Immature natural killer cell (primary cell): ENCODE results near the gene ADK. TPM values are rescaled to one million over a fixed set of nuclear protein-coding genes. Genes with fewer than 3 reads are reported as not detected.

Experiments
- DNase-seq, 3 donors: peaks; one replicate each; pipeline ENCODE4 v3.0.0; 2022; ENCODE audit warnings: mixed read lengths in 1 of 3
- H3K27ac Mint-ChIP-seq, 6 donors: one replicate each; pipeline ENCODE4 v1.8.0; 2020; ENCODE audit warnings: mixed read lengths in 6 of 6, mild to moderate bottlenecking in 5 of 6, inconsistent platforms in 4 of 6, moderate library complexity in 3 of 6
- H3K27me3 Mint-ChIP-seq, 3 donors: one replicate each; pipeline ENCODE4 v1.8.0; 2020 to 2021; ENCODE audit warnings: low read depth in 3 of 3, mild to moderate bottlenecking in 3 of 3, mixed read lengths in 3 of 3, moderate library complexity in 3 of 3, inconsistent platforms in 1 of 3
- H3K36me3 Mint-ChIP-seq, 3 donors: one replicate each; pipeline ENCODE4 v1.8.0; 2020; ENCODE audit warnings: mixed read lengths in 3 of 3, inconsistent platforms in 2 of 3, mild to moderate bottlenecking in 2 of 3
- H3K4me1 Mint-ChIP-seq, 2 donors: one replicate each; pipeline ENCODE4 v1.8.0; 2020; ENCODE audit warnings: inconsistent platforms in 2 of 2, mild to moderate bottlenecking in 2 of 2, mixed read lengths in 2 of 2, moderate library complexity in 1 of 2
- H3K4me3 Mint-ChIP-seq, 5 donors: one replicate each; pipeline ENCODE4 v1.8.0; 2020; ENCODE audit warnings: mild to moderate bottlenecking in 5 of 5, mixed read lengths in 5 of 5, inconsistent platforms in 3 of 5, moderate library complexity in 3 of 5
- H3K9me3 Mint-ChIP-seq, 6 donors: one replicate each; pipeline ENCODE4 v1.8.0; 2020; ENCODE audit warnings: mild to moderate bottlenecking in 6 of 6, mixed read lengths in 6 of 6, inconsistent platforms in 4 of 6, moderate library complexity in 3 of 6
- polyA plus RNA-seq, 3 donors: library from polyadenylated mRNA; unstranded; fragments of 300-500 nt; fragmentation: Illumina TruSeq; gene quantifications; one replicate each; pipeline ENCODE4 v1.2.3, GENCODE V29; 2021

The ADK gene
- polyA plus RNA-seq: 10 to 100 TPM; 26.9 to 36.7 (median 28.4) TPM

DNA sequence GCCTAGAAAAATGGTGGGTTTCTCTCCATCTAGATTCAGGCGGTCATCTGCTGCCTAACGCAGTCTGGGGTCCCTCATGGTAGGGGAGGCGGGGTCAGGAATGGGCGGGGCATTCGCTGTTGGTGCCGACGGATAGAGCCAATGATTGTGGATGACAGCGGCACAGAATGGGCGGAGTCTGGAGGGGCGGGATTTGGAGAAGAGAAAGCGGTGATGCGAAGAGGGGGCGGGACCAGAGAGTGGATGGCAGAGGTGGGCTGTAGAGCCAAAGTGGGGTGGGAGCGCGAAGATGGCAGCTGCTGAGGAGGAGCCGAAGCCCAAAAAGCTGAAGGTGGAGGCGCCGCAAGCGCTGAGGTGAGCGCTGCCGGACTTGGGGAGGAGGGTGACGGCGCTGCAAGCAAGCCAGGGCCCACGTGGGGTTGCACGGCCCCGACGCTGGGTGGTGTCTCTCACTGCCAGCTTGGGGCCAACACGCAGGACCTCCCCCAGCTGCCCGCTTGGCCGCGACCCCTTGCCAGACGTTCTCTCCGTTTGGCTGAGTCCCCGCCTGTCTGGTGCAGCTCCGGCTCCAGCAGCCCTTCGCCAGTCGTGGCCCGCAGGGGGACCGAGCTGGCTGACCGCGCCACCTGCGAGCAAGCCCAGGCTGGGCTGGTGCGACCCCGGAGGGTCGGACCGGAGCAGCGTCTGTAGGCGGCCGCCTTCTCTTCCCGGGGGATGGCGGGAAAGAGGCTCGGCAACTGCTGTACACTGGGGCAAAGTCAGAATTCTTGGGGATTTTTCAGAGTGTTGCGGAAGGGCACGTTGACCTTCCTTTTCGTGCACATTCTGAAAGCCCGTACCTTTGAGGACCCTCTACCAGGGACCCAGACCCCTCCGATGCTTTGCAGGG is at the start of gene ADK:
Gene ADK (plus strand): TSS at position 232 of the 889 bp plus-strand sequence. CDS start 58 bp downstream, at position 290.
- peaks cover 0 to 3% (median 2%) of the 10 kb centered on the region in 3 donors for H3K27me3 Mint-ChIP-seq
- no peak within 1 kb of the TSS for H3K4me3 Mint-ChIP-seq
- peaks cover 23 to 24% of the 10 kb centered on the region in 2 donors for H3K4me1 Mint-ChIP-seq
- H3K9me3 Mint-ChIP-seq: no peaks in the 10 kb centered on the region
- DNase-seq: peak; percentile 100
- peaks cover 3 to 4% (median 3%) of the 10 kb centered on the region in 3 donors for H3K36me3 Mint-ChIP-seq
- peak within 1 kb of the TSS in 5 of 6 donors; percentile 30 to 78 (median 57) for H3K27ac Mint-ChIP-seq

DNA sequence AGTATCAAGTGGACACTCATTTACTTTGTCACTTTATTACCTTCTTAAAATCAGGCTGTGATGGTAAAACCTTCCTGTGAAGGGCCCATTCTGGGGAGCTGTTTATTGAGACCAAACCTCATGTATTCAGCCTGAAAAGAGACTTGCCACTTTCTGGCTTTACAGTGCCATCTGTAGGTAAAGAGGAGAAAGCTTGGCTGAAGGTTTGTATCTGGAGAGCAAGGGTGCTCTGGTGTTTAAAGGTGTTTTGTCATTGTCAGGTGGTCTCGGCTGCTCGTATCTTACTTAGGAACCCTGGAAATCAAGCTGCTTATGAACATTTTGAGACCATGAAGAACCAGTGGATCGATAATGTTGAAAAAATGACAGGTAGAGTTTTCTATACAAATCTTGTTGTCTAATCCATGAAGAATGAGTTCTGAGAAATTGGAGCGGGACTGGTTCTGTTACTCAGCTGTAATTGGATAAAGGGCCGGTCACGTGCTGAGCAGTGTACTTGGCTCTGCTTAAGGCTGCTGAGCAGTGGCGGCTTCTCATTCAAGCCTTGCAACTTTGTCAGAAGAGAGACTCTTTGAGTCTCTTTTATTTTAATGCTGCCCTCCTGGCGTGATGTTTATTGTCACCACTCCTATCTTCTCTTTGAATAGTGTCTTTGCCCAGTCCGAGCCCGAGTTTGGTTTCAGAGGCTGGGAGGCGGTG is 47.3 kb upstream of the ADK start:
- peaks cover 3 to 10% (median 7%) of the 10 kb centered on the region in 3 donors for H3K27me3 Mint-ChIP-seq
- no peak for DNase-seq
- peaks cover 0 to 9% of the 10 kb centered on the region in 2 donors for H3K4me1 Mint-ChIP-seq
- H3K36me3 Mint-ChIP-seq: peaks cover 28 to 65% (median 49%) of the 10 kb centered on the region in 3 donors
- no peaks in the 10 kb centered on the region for H3K9me3 Mint-ChIP-seq
- no peak overlapping the region for H3K4me3 Mint-ChIP-seq
- H3K27ac Mint-ChIP-seq: peak overlapping the region in 4 of 6 donors; percentile 7 to 66 (median 48)

DNA sequence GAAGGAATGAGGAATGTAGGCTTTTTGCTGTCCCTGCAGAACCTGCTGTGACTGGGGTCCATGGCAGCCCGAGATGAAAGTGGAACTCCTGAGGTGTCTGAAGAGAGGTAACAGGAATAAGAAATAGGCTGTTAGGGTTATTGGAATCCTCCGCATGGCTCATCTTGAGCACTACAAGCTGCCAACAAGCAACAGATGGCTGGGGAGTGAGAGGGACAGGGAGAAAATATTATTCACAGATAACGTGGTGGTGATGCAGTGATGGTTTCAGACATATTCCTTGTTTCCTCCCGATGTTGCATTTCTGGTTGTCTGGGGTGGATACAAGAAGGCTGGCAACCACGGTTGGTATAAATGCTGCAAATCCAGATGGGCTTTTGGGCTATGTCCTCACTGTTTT is 46.5 kb upstream of the ADK start:
- DNase-seq: no peak
- Mint-ChIP-seq H3K4me1 (peaks cover 0 to 12% of the 10 kb centered on the region in 2 donors), H3K36me3 (peaks cover 28 to 65% (median 42%) of the 10 kb centered on the region in 3 donors), H3K27ac (no peak overlapping the region), H3K4me3 (no peak overlapping the region), H3K27me3 (peaks cover 3 to 10% (median 7%) of the 10 kb centered on the region in 3 donors), H3K9me3 (no peaks in the 10 kb centered on the region)

DNA sequence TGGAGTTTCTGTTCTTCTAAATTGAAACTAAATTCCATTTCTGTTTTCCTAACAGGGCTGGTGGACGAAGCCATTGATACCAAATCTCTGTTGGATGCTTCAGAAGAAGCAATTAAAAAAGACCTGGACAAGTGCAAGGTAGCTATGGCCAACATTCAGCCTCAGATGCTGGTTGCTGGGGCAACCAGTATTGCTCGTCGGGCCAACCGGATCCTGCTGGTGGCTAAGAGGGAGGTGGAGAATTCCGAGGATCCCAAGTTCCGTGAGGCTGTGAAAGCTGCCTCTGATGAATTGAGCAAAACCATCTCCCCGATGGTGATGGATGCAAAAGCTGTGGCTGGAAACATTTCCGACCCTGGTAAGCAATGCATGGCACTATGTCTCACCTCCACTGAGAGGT is 46.0 kb upstream of the ADK start:
- no peak overlapping the region for H3K27ac Mint-ChIP-seq
- peaks cover 0 to 17% of the 10 kb centered on the region in 2 donors for H3K4me1 Mint-ChIP-seq
- peaks cover 25 to 68% (median 41%) of the 10 kb centered on the region in 3 donors for H3K36me3 Mint-ChIP-seq
- H3K9me3 Mint-ChIP-seq: no peaks in the 10 kb centered on the region
- peaks cover 3 to 7% (median 7%) of the 10 kb centered on the region in 3 donors for H3K27me3 Mint-ChIP-seq
- H3K4me3 Mint-ChIP-seq: no peak overlapping the region
- DNase-seq: no peak

DNA sequence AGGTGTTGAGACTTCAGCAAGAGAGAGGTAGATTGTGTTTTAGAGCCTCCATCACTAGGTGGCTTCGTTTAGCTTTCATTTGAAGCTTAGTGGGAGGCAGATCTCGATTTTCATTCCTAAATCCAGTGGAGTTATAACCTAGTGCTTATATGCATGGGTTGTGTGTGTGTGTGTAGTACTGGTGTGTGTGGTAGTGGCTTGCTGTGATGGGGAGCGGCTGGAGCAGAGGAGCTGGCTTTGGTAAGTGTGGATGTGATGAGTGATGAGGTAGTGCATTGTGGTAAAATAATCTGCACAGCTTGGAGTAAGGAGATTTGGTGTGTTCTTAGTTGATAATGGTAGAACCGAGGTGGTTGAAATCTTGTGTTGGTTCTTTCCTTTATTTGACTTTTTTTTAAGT is 43.6 kb upstream of the ADK start:
- DNase-seq: no peak
- peaks cover 2 to 8% (median 7%) of the 10 kb centered on the region in 3 donors for H3K27me3 Mint-ChIP-seq
- peaks cover 34 to 83% (median 40%) of the 10 kb centered on the region in 3 donors for H3K36me3 Mint-ChIP-seq

DNA sequence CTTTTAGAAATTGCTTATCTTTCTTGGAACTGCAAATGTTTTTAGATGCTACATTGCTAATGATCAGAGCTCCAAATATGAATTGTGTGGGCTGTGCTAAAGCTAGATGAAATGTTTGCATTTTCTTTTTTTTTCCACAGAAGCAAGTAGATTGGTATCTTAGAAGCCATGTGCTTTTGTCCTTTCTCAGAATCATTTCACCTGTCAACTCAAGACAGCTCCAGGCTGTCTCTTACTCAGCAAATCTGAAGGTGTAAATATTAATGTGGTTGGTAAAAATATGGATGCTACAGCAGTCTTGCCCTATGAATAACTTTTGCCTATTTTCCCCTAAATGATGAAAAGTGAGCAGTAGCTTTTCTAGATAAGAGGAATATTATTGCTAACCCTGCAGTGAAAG is 41.6 kb upstream of the ADK start:
- Mint-ChIP-seq H3K36me3 (peaks cover 39 to 85% (median 46%) of the 10 kb centered on the region in 3 donors), H3K27ac (peak overlapping the region; percentile 3 to 77 (median 38)), H3K4me3 (no peak overlapping the region), H3K9me3 (no peaks in the 10 kb centered on the region), H3K27me3 (peaks cover 0 to 9% (median 2%) of the 10 kb centered on the region in 3 donors), H3K4me1 (peaks cover 0 to 23% of the 10 kb centered on the region in 2 donors)
- no peak for DNase-seq

More for the DNA sequence above, 43.6 kb upstream of the ADK start:
- H3K4me3 Mint-ChIP-seq: no peak overlapping the region
- peak overlapping the region in 5 of 6 donors; percentile 21 to 51 (median 42) for H3K27ac Mint-ChIP-seq
- no peaks in the 10 kb centered on the region for H3K9me3 Mint-ChIP-seq
- H3K4me1 Mint-ChIP-seq: peaks cover 0 to 23% of the 10 kb centered on the region in 2 donors

DNA sequence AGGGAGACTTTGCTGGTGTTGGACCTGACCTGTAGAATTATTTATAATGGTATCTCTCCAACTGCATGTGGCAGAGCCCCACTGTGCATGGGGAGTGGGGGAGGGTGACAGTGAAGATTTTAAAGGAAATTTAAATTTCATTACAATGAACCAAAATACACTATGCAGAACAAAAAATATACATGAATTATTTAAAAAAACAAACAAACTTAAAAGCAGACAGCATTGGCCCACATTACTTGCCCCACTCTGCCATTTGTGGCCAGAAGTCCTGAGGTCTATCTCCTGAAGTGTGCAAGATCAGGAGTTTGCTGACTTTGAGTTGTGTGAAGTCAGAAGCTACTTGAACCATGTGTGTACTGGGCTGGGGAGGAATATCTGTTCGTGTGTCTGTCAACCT is 40.9 kb upstream of the ADK start:
- no peak for DNase-seq
- H3K36me3 Mint-ChIP-seq: peaks cover 38 to 78% (median 43%) of the 10 kb centered on the region in 3 donors
- H3K27ac Mint-ChIP-seq: peak overlapping the region in 5 of 6 donors; percentile 24 to 77 (median 50)
- no peaks in the 10 kb centered on the region for H3K9me3 Mint-ChIP-seq
- H3K4me3 Mint-ChIP-seq: no peak overlapping the region
- H3K27me3 Mint-ChIP-seq: peaks cover 0 to 8% (median 2%) of the 10 kb centered on the region in 3 donors
- H3K4me1 Mint-ChIP-seq: peaks cover 0 to 23% of the 10 kb centered on the region in 2 donors

DNA sequence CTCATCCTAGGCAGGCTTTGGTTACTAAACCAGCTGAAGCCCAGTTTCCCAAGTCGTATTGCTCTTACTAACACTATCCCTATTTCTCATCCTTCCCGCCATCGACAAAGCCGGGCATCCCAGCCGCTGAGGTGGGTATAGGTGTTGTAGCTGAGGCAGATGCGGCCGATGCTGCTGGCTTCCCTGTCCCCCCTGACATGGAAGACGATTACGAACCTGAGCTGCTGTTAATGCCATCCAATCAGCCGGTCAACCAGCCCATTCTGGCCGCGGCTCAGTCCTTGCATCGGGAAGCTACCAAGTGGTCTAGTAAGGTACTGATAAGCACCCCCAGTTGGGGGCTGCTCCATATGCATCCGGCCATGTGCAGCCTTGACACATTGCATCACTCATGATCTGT is 39.2 kb upstream of the ADK start:
- H3K27me3 Mint-ChIP-seq: peaks cover 0 to 15% (median 0%) of the 10 kb centered on the region in 3 donors
- H3K36me3 Mint-ChIP-seq: peaks cover 35 to 81% (median 40%) of the 10 kb centered on the region in 3 donors
- H3K4me3 Mint-ChIP-seq: no peak overlapping the region
- DNase-seq: no peak
- H3K4me1 Mint-ChIP-seq: peaks cover 0 to 22% of the 10 kb centered on the region in 2 donors
- no peaks in the 10 kb centered on the region for H3K9me3 Mint-ChIP-seq
- H3K27ac Mint-ChIP-seq: peak overlapping the region in 1 of 6 donors; percentile 66

DNA sequence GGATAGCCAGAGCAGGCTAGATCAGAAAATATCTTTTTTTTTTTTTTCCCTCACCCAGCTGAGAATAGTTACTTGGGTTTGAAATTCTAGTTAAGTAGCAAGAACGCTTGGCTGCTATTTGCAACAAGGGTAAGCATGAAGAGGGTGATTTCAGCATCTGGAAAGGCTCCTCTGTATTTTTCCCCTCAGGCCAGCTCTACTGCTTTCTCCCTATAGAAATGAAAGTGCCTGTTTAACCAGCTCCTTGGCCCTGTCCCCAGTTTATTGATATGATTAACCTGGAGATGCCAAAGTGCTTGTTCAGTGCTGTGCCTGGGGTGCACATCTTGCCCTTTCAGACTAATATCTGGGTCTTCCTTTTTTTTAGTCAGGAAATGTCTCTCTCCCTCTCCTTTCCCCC is 37.5 kb upstream of the ADK start:
- H3K4me3 Mint-ChIP-seq: no peak overlapping the region
- peaks cover 32 to 79% (median 40%) of the 10 kb centered on the region in 3 donors for H3K36me3 Mint-ChIP-seq
- peaks cover 0 to 11% (median 0%) of the 10 kb centered on the region in 3 donors for H3K27me3 Mint-ChIP-seq
- peaks cover 0 to 14% of the 10 kb centered on the region in 2 donors for H3K4me1 Mint-ChIP-seq
- H3K9me3 Mint-ChIP-seq: no peaks in the 10 kb centered on the region
- peak overlapping the region in 4 of 6 donors; percentile 22 to 74 (median 74) for H3K27ac Mint-ChIP-seq
- DNase-seq: no peak

DNA sequence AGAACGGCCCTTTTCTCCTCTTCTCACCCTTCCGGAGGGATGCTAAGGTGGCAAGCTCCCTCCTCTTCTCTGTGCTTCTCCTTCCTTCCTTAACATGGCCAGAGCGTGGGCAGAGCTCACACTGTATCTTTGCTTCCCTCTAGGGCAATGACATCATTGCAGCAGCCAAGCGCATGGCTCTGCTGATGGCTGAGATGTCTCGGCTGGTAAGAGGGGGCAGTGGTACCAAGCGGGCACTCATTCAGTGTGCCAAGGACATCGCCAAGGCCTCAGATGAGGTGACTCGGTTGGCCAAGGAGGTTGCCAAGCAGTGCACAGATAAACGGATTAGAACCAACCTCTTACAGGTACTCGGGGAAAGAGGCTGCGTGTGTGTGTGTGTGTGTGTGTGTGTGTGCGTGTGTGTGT is 37.0 kb upstream of the ADK start:
- no peak for DNase-seq
- H3K27me3 Mint-ChIP-seq: peaks cover 0 to 11% (median 0%) of the 10 kb centered on the region in 3 donors
- peaks cover 33 to 79% (median 45%) of the 10 kb centered on the region in 3 donors for H3K36me3 Mint-ChIP-seq
- no peak overlapping the region for H3K4me3 Mint-ChIP-seq
- H3K4me1 Mint-ChIP-seq: peaks cover 0 to 14% of the 10 kb centered on the region in 2 donors
- no peaks in the 10 kb centered on the region for H3K9me3 Mint-ChIP-seq
- H3K27ac Mint-ChIP-seq: peak overlapping the region in 4 of 6 donors; percentile 43 to 80 (median 62)

DNA sequence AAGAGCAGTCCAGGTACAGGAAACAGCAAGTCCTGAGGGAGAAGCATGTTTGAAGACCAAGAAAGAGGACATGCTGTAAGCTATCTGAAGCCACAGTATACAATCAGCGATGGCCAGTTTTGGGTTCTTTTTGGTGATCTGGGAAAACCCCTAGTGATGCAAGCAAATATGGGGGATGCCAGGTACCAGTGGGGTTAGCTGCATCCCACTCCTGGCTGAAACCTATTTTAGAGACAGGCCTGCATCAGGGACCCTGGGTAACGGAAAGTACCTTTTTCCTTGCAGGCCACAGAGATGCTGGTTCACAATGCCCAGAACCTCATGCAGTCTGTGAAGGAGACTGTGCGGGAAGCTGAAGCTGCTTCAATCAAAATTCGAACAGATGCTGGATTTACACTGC is 33.3 kb upstream of the ADK start:
- Mint-ChIP-seq H3K27ac (peak overlapping the region in 2 of 6 donors; percentile 56 to 79), H3K36me3 (peaks cover 30 to 73% (median 38%) of the 10 kb centered on the region in 3 donors), H3K4me1 (no peaks in the 10 kb centered on the region), H3K9me3 (no peaks in the 10 kb centered on the region), H3K4me3 (no peak overlapping the region), H3K27me3 (peaks cover 0 to 12% (median 0%) of the 10 kb centered on the region in 3 donors)
- no peak for DNase-seq

DNA sequence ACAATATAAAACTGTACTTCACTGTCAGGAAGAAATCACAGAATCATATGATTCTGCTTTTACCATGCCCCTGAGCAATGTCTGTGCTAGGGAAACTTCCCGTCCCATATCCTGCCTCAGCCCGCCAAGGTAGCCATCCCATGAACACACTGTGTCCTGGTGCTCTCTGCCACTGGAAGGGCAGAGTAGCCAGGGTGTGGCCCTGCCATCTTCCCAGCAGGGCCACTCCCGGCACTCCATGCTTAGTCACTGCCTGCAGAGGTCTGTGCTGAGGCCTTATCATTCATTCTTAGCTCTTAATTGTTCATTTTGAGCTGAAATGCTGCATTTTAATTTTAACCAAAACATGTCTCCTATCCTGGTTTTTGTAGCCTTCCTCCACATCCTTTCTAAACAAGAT is 32.2 kb upstream of the ADK start:
- peaks cover 24 to 72% (median 38%) of the 10 kb centered on the region in 3 donors for H3K36me3 Mint-ChIP-seq
- H3K4me3 Mint-ChIP-seq: no peak overlapping the region

DNA sequence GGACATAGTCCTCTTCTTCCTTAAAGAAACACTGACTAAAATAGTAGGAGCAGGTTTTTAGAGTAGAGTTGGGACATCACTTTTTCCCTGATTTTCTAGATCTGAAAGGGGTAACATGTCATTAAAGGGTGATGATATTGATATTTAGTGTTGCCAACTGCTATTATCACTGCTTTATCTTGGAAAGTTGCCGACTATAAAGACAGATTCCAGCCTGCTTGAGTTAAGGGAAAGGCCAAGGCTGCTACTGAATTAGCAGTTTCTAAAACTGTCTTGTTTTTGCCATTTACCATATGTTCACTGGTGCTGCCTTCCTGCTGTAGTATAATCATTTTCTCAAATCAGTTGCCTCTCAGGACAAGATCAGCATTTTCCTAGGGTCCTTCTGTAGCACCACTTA is 30.1 kb upstream of the ADK start:
- no peak for DNase-seq
- Mint-ChIP-seq H3K9me3 (no peaks in the 10 kb centered on the region), H3K27ac (peak overlapping the region in 4 of 6 donors; percentile 15 to 68 (median 50)), H3K4me1 (no peaks in the 10 kb centered on the region), H3K4me3 (no peak overlapping the region), H3K36me3 (peaks cover 21 to 66% (median 35%) of the 10 kb centered on the region in 3 donors), H3K27me3 (peaks cover 0 to 10% (median 0%) of the 10 kb centered on the region in 3 donors)

More for the DNA sequence above, 32.2 kb upstream of the ADK start:
- H3K27ac Mint-ChIP-seq: peak overlapping the region; percentile 13 to 86 (median 72)
- no peaks in the 10 kb centered on the region for H3K4me1 Mint-ChIP-seq
- DNase-seq: no peak
- no peaks in the 10 kb centered on the region for H3K9me3 Mint-ChIP-seq
- H3K27me3 Mint-ChIP-seq: peaks cover 0 to 10% (median 0%) of the 10 kb centered on the region in 3 donors
